HG03175 (cell line): Measurements from ENCODE around the gene ARID5B.

Experiments
- ATAC-seq: cut with Tn5 transposase; IDR thresholded peaks from one replicate; pipeline ENCODE4 v1.9.1; 2021; ENCODE audit warnings: mild to moderate bottlenecking, moderate library complexity; ENCODE audit not compliant: unreplicated experiment

ARID5B gene

DNA sequence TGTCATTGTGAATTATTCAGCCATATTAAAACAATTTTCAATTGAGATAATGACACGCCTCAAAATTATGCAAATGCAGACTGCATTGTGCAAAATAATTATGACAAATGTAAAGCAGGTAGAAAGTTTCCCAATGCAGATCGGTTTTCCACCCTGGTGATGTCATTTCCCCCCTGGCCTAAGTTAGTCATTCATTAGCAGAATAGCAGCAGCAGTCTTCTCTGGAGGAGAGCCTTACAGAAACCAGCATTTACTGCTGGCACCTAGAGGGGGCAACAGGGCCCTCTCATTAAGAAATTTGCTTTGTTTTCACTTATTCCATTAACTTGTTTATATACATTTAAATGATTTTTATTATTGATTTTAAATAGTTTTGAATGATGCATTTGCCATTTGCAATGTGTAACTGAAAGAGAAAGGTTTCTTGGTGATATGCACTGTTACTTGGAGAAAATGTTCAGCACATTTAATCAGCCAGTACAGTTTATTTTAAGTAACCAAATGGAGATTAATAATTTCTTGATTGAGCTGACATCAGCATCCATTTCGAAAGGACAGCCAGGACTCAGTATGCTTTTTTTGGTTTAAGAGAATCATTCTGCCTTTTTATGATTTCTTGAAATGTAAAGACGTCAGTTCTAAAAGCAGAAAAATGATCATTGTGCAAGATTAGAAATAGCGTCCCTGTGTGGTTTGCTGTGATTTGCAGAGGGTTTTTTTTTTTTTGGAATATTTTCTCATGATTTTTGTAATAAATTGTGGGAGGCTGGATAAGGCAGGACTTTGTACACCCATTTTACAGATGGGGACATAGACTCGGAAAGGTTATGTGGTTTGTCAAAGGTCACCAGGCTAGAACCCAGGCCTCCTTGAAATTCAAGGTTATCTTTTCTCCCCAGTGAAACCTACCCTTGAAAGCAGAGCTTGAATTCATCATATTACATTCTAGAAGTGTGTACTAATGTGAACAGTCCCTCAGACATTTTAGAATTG lies 3.5 kb downstream of the ARID5B start:
- ATAC-seq = peak; percentile 36

DNA sequence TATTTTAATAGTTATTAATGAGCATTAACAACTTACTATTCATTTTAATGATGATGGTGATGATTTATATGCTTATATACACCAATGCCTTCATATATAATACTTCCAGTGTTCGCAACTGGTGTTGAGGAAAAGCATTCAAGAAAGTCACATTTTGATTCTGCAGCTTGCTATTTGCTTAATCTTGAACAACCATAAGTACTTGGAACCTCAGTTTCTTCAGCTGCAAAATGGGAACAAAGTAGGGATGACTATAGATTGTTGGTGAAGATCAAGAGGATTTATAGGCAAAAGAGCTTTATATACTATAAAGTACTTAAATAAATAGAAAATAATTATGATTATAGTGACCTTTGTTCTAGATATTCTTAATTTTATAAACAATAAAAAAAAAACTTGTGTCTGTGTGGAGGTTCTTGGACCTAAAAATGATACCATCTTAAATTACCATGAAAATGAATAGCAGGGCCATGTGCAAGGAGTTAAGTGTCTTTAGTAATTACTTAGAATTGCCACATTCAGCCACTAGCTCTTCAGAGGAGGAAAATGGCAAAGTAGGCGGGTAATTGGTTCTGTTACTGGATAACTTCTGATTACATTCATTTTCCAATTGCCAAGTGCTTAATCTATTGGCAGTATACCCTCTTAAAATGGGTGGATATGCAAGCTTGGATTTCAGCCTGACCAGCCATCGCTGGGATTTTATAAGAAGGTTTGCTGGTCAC lies 4.5 kb downstream of the ARID5B start:
- no peak for ATAC-seq

DNA sequence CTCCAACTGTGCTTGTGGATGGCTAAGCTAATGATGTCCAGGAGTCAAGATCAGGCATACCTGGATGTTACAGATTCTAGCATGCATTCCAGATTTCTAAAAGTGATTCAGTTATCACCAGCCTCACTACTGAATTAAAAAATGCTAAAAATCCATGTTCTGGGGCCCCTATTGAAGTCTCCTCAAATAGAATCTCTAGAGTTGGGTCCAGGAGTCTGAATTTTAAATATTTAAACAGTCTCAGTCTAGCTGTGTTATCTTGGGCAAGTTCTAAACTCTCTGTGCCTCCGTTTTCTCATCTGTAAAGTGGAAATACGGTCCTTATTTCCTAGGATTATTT lies 5.0 kb downstream of the ARID5B start:
- no peak for ATAC-seq

DNA sequence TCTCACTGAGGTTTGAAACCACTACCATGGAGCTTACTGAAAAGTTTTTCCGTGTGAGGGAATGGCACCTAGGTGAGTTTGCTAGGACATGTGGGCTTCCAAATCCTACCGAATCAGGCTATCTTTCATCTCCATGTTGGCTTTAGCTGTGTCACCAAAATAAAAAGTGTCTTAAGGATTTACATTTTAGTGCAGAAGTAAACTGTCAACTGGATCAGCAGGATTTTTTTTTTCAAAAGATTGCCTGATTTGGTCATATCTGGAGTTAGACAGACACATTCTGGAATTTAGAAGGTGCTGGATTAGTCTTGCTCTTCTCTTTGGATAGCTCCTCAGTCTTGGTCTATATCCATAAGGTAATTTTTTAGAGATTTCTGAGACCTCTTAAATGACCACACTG lies 5.5 kb downstream of the ARID5B start:
- no peak for ATAC-seq

DNA sequence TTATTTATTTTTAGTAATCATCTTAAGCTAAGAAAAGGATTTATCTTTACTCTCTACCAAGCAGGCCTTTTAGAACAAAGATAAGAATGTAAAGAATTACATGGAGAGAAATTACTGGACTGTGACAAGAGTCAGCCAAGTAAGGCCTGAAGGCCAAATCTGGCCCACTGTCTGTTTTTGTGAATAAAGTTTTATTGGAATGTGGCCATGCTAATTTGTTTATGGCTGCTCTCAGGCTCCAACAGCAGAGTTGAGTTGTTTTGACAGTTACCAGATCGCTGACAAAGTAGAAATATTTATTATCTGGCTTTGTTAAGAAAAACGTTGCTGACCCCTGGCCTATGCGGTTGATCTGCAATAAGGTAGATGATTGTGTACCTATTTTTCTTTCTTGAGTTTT lies 6.1 kb downstream of the ARID5B start:
- ATAC-seq = no peak

DNA sequence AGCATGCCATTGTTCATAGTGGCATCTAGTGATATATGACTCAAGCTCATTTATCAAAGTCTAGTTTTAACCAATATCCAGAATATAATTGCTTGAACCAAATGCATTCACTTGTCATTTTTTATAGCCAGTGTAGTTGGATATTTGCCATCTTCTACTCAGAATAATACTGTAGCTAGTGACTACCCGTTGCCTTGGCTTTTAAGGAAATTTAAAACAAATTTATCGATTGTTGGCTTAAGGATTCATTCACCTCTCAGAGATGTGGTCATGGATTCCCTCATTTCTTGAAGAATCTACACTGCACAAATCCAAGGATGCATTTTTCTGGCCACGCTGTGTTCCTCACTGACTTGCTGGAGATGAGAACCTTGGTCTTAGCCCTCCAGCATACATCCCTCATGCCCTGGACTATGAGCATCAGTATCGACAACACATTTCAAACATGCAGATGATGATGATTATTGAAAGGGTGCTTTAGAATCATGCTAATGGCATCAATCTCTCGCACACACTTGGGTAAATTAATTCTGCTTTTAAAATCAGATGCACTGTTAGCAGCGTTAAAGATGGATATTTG lies 8.8 kb downstream of the ARID5B start:
- ATAC-seq = no peak

DNA sequence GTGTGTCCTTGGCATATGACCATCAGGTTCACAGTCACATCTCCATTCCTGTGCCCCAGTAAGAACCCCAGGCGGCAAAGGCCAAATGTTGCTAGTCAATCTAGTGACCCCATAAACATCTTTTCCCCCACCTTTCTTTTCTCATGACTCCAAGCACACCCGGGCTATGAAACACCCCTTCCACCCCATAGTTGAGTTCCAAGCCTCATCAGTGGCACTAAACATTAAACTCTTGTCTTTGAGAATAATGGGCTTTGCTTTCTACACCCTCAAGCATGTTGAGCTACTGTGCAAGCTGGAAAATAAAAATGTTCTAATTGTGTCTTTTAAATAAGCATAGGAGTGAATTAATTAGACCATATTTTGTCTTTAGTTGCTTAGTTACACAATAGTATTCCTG lies 9.4 kb downstream of the ARID5B start:
- no peak for ATAC-seq

DNA sequence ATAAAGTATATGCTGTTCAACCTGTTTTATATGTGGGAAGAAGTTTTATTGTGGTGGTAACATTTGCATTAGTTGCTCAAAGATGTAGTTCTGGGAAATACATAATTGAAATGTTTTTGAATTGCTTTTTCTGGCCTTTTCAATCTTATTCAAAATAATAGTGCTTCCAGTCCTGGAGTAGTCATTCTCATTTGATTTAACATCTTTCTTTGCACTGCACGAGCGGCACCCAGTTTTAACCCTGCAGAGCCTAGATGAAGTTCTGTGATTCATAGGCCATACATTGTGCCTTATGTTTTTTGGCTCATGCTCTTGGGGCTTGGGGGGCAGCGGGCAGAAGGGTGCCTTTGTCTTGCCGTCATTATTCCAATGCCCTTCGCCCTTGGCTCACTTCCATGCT lies 9.9 kb downstream of the ARID5B start:
- no peak for ATAC-seq

DNA sequence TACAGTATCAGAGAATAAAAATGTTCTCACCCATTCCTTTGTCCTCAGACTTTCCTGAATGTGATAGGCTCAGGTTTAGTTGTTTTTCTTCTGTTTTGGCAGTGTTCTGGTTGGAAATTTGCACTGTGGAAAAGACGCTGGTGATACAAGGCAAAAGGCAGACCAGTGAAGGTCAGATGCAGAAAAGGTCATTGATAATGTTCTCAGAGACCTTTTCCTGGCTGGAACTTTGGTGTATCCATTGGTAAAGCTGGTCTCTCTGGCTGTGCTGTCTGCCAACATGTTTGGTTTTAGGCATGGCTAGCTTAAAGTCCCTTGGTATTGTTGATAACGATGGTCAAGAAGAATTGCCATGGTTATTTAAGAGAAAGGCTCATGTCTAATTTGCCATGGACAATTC lies 11.5 kb downstream of the ARID5B start:
- ATAC-seq = no peak

DNA sequence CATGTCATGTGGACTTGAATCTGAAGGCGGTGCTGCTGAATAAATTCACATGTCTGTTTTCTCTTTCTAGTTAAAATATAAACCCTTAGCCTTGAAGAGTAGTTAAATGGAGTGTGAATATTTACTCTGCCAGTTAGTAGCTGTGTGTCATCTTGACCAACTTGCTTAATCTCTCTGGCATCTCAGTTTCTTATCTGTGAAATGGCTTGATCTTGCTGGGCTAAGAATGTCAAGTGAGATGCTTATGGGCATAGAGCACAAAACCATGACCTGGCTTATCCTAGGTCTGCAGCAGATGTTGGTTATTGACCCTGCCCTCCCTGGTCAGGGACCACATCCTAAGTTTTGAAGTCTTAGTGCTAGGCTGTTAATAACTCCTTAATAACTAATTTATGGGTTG lies 16.6 kb downstream of the ARID5B start:
- ATAC-seq = no peak

DNA sequence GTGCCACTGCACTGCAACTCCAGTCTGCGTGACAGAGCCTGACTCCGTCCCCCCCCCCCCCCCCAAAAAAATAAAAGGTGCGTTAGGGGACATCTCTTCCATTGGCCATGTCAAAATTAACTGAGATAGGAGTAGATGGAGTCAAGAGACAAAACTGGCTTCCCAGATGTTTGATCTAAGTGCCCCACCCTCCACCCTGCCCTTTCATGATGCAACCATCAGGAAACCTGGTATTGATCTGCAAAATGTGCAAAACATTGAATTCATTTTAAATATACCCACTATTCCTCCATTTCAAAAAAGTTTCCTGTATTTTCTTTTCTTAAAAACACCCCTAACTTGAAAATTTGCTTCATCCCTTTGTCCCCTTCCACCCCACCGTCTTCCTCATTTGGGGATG lies 17.5 kb downstream of the ARID5B start:
- no peak for ATAC-seq

DNA sequence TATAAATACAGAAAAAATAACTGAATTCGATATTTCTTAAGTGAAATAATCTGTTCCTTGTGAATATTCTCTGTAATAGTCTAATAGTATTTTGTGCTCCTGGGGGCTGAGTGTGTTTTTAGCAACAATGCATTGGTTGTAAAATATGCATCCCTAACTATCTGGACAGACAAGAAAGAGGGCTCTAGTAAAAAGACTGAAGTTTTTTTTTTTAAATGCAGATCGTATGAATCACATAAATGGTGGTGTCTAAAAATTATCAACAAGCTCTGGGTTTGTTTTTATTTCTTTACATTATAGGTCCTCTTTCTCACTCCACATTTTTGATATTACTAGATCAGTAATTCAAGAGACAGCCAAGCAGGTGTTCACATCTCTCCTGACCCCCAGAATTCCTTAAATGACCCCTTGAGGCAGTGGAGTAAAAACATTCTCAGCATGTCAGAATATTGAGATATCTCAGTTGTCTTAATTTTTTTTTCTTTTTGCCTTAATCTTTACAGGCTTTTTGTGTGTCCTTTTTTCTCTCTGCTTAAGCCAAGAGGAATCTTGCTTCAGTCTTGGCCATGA lies 18.2 kb downstream of the ARID5B start:
- ATAC-seq = no peak

DNA sequence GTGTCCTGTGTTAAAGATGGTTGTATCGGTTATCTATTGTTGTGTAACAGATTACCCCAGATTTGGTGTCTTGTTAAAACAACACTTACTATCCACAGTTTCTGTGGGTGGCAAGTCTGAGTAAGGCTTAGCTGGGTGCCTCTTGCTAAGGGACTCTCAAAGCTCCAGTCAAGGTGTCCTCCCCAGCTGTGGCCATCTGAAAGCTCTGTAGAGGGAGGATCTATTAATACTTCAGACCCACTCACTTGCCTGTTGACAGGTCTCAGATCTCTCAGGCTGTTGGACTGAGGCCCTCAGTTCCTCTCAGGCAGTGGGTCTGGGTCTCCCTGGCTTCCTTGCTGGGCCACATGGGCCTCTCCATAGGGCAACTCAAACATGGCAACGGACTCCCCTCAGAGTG lies 19.6 kb downstream of the ARID5B start:
- ATAC-seq = no peak

DNA sequence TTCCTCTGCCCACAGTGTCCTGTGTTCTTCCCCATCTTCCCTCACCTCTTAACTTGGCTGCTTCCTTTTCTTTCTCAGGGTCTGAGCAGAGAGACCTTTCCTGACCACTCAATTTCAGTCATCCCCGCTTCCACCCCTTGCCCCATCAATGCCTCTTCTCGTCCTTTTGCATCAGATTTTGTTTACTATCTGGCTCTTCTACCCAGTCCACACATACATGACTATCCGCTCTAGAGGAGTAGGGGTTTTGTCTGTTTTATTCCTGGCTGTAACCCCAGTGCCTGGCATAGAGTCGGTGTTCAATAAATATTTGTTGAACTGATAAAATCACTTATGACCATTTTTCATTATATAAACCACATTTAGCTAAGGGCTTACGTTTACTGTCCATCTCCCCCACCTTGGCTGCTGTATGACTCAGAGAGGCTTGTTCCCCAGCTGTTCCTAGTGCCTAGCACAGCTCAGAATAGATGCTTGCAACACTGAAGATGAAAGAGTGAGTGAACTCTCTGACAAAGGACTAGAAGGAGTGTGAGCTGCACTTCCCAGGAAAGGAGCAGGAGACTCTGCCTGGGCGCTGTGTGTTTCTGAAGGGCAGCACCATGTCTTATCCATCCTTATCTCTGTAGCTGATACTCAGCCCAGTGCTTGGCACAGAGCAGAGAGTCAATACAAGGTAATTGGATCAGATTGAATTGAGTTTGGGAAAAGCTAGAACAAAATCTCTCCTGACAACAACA lies 21.9 kb downstream of the ARID5B start:
- no peak for ATAC-seq

DNA sequence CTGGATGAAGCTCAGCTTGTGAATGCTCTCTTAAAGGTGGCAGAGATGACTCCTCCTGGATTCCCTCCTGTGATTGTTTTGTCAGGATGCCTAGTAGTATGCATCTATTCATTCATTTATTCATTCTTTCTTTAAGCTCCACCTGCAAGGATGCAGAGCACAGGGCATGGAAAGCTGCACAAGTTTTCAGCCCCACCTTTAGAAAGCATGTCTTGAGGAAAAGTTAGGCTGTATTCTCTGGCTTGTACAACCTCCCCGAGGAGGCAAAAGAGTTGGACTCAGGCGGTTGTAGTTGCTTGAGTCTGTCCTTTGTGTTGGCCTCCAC lies 22.4 kb downstream of the ARID5B start:
- ATAC-seq = no peak

DNA sequence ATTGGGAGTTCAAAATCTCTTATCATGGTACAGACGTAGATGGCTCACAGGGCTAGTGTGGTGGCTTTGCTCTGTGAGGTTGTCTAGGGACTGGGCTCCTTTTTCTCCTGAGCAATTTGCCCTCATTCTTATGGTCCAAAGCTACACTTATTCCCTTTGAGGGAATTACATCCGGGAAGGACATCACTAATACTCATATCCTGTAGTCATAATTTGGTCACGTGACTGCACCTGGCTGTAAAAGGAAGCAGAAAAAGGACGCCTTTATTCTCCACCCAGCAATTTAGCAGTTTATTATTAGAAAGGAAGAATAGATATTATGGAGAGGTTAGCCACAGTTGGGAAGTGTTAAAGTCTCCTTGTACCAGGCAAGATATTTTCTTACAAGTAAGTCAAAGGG lies 28.1 kb downstream of the ARID5B start:
- ATAC-seq = no peak

DNA sequence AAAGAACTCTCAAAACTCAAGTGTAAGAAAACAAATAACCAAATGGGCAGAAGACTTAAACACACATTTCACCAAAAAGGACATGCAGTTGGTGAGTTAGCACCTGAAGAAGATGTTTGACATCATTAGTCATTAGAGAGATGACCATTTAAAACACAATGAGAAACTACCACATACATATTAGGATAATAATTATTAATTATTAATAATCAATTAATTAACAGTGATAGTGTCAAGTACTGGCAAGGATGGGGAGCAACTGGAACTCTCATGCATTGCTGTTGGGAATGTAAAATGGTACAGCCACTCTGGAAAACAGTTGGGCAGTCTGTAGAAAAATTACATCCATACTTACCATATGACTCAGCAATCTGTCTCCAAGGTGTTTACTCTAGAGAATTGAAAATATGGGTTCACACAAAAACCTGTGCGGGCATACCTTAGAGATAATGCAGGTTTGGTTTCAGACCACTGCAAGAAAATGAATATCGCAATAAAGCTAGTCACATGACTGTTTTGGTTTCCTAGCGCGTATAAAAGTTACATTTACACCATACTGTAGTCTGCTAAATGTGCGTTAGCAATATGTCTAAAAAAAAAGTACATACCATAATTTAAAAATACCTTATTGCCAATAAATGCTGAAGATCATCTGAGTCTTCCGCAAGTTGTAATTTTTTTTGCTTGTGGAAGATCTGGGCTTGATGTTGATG lies 30.3 kb downstream of the ARID5B start:
- no peak for ATAC-seq

DNA sequence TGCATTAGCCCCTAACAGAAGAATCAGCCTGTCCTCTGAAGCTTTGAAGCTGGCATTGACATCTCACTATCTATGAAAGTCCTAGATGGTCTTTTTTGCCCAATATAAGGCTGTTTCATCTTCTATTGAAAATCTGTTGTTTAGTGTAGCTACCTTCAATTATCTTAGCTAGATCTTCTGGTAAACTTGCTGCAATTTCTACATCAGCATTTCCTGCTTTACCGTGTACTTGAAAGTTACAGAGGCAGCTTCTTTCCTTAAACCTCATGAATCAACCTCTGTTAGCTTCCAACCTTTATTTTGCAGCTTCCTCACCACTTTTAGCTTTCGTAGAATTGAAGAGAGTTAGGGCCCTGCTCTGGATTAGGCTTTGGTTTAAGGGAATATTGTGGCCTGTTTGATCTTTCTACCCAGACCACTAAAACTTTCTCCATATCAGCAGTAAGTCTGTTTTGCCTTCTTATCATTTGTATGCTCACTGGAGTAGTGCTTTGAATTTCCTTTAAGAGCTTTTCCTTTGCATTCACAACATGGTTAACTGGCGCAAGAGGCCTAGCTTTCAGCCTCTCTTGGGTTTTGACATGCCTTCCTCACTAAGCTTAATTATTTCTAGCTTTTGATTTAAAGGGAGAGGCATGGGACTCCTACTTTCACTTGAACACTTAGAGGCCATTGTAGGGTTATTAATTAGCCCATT lies 32.5 kb downstream of the ARID5B start:
- ATAC-seq = no peak

DNA sequence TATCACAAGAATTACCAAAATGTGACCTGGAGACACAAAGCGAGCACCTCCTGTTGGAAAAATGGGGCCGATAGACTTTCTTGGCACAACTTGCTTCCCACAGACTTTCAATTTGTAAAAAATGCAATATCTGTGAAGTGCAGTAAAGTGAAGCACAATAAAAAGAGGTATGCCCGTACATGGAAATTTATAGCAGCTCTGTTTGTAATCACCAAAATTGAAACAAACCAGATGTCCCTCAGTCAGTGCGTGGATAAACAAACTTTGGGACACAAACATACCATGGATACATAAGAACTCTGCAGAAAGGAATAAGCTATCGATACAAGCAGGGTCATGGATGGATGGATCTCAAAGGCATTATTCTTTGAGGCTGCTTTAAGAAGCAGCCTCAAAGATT lies 33.6 kb downstream of the ARID5B start:
- ATAC-seq = no peak

DNA sequence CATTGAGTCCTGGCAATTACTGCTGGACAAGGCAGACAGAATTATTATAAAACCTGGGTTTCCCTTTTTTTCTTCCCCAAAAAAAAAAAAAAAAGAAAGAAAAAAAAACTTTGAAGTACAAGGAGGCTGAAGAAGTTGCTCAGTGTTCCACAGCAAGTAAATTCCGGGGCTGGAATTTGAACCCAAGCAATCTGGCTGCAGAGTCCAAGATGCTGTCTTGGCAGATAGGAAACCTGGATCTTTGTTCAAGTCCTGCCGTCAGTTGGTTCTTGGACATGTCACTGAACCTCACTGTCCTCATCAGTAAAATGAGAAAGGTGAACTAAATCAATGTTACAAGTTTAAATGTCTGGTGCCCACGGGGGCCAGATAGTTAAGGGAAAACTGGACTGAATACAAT lies 35.3 kb downstream of the ARID5B start:
- ATAC-seq = no peak
